GOT3 (cell line): ENCODE data around the gene UNCX.
"Not testable (repeated sequence)": the region's sequence is repeated elsewhere in the genome, so short reads cannot be mapped to it uniquely, and the experiment has no call there.

Experiments used
- DNase-seq: peaks from one replicate; lab custom pipeline; 2025; ENCODE audit warnings: mixed read lengths; lab: John Stamatoyannopoulos, UW

UNCX gene

GRCh38 chr7:1278543-1278942, 45.9 kb downstream of the UNCX start:
- DNase-seq, result no peak

GRCh38 chr7:1279041-1279440, 46.4 kb downstream of the UNCX start:
- DNase-seq, result no peak

- not testable (repeated sequence) for DNase-seq
Observed at GRCh38 chr7:1279895-1280294, 47.2 kb downstream of the UNCX start.

GRCh38 chr7:1281068-1281467, 48.4 kb downstream of the UNCX start:
- no peak for DNase-seq

- DNase-seq, result no peak
Observed at GRCh38 chr7:1282679-1283078, 50.0 kb downstream of the UNCX start.

GRCh38 chr7:1283337-1283736, 50.7 kb downstream of the UNCX start:
- DNase-seq, result no peak

- no peak for DNase-seq
Observed at GRCh38 chr7:1283941-1284742, 51.5 kb downstream of the UNCX start.

GRCh38 chr7:1284743-1285458, 52.2 kb downstream of the UNCX start:
- no peak for DNase-seq

- no peak for DNase-seq
Observed at GRCh38 chr7:1285556-1286301, 53.1 kb downstream of the UNCX start.
